Measurements from ENCODE around the gene AKAP13.
"Not testable (repeated sequence)": the region's sequence is repeated elsewhere in the genome, so short reads cannot be mapped to it uniquely, and the experiment has no call there.

The AKAP13 gene

GRCh38 chr15:85350395-85350794, 30.0 kb upstream of the AKAP13 start:
- no peak for DNase-seq

DNA sequence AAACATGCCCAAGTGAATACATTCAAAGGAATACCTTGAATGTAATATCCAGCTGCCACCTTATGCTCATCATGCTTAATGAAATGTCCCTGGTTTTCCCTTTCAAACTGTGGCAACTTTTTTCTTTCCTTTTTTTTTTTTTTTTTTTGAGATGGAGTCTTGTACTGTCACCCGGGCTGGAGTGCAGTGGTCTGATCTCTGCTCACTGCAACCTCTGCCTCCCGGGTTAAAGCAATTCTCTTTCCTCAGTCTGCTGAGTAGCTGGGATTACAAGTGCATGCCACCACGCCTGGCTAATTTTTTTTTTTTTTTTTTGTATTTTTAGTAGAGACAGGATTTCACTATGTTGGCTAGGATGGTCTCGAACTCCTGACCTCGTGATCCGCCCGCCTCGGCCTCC, 28.9 kb upstream of the AKAP13 start:
- not testable (repeated sequence) for DNase-seq

DNA sequence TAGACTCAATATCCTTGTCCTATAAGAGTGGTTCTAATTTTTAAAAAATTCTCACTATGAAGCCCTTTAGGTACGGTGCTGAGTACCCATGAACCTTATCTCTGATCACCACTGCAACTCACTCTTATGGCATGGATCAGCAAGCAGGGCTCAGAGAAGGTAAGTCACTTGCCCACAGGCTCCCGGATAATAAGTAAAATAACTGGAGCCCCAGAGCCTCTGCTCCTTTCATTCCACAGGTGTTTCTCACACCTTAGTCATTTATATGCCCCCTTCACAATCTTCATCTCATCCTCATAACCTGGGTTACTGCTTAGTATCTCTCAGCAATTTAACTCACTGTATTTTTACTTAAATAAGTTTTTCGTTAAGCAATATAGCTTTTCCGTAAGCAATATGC, 28.4 kb upstream of the AKAP13 start:
- DNase-seq = no peak

GRCh38 chr15:85353516-85353915, 26.9 kb upstream of the AKAP13 start:
- no peak for DNase-seq

- no peak for DNase-seq
These were observed 25.9 kb upstream of the AKAP13 start for GRCh38 chr15:85354461-85354860.

GRCh38 chr15:85354948-85355347, 25.5 kb upstream of the AKAP13 start:
- no peak for DNase-seq

DNA sequence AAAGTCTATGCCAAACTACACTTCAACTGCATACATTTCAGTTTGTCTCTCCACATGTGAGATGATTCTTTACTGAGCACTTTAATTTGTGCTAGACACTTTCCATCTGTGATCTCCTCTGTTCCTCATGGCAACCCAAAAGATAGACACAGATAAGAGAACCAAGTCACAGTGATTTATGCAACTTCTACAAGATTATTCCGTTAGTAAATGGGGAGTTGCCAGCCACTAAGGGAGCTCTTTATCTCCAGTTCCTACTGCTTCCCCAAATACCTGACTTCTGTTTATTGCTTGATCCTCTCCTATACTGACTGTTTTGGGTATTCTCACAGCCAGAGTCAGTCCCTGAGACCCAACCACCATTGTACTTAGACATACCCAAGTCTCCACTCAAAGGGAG, 24.1 kb upstream of the AKAP13 start:
- no peak for DNase-seq

- no peak for DNase-seq
These were observed 19.1 kb upstream of the AKAP13 start for GRCh38 chr15:85361323-85361722.

DNA sequence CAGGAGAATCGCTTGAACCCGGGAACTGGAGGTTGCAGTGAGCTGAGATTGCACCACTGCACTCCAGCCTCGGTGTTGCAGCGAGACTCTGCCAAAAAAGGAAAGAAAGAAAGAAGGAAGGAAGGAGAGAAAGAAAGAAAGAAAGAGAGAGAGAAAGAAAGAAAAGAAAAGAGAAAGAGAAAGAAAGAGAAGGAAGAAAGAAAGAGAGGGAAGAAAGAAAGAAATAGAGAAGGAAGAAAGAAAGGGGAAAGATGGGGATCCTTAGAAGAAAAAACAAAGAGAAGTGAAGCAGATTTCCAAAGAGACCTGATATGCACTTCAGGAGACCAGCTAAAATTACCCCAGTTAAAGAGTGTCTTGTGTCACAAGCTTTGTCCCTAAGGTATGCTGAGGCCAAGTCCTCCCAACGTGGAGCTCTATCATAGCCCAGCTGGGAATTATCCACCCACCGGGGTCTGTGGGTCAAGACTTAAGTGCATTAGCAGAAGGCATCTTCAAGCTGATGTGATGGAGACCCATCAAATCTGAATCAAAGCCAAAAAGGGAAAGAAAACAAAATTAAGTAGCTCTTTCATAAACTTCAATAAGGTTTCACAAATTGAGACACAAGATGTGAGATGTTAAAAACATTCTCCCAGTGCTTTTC, 17.8 kb upstream of the AKAP13 start:
- no peak for DNase-seq

GRCh38 chr15:85365980-85366379, 14.4 kb upstream of the AKAP13 start:
- no peak for DNase-seq

- DNase-seq = no peak
These were observed 12.7 kb upstream of the AKAP13 start for GRCh38 chr15:85367741-85368140.

GRCh38 chr15:85374831-85375230, 5.6 kb upstream of the AKAP13 start:
- no peak for DNase-seq

DNA sequence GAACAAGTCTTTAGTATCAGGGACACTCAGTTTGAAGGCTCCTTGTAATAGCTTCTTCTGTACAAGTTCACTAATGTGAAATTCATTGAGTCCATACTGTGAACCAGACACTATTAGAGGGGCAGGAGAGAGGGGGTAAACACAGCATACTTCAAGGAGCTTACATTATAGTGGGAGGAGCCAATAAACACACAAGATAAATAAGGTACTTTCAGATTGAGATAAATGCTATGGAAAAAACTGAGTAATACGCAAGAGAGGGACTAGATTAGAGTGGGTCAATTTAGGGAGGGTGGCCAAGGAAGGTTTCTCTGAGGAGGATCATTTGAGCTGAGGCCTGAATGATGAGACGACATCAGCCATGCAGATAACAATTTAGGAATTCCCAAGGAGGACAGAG, 3.1 kb upstream of the AKAP13 start:
- DNase-seq = no peak

GRCh38 chr15:85377986-85378385, 2.4 kb upstream of the AKAP13 start:
- no peak for DNase-seq

GRCh38 chr15:85379403-85380131, 836 bp upstream of the AKAP13 start:
- DNase-seq = no peak

DNA sequence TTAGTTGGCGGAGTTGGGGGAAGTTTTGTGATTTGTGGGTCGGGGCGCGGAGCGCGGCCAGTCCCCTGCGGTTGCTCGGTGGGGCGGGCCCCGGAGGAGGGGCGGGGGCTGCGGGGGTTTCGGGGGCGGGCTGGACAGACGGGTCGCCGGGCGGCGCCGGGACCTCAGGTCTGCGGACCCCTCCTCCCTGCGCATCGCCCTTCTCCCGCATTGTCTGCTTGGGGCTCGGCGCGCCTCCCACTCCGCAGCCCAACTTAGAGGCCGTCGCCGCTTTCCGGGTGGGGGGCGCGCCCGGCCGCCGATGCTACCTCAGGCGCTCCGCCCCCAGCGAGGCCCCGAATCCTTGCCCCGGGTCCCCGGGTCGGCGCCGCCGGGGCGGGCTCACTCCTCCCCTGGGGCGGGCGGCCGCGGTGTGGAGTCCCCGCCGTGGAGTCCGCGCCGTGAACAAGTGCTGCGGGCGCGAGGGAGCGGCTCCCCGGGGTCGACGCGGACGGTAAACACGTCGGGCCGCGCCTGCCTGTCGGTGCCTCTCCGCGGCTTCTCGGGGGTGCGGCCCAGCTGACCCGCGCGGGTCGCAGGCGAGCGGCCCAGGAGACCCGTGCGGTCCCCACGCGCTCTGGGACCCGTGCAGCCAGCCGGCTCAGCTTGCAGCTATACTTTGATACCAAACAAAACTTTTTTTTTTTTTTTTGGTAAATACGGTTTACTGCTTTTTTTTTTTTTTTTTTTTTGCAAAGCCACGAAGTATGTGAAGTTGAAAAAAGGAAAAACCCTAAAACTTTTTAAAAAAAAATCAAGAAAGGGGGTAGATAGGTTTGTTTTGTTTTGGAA, 624 bp downstream of the AKAP13 start:
- DNase-seq = no peak

- DNase-seq = no peak
These were observed 1.7 kb downstream of the AKAP13 start for GRCh38 chr15:85381850-85382751.

DNA sequence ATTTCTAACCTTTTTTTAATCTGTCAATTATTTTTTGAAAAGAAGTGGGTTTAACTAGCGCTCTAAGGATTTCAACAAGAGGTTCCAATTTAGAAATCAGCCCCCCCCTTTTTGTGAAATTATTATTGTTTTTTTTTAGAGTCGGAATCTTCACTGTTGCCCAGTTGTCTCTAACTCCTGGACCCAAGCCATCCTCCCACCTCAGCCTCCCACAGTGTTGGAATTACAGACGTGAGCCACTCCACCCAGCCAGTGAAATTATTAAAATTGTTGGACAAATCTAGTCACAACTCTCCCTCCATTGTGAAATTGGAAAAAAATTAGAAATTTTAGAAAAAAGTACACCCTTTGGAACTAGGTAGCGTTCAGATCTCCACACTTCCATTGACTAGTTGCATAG, 2.5 kb downstream of the AKAP13 start:
- no peak for DNase-seq

DNA sequence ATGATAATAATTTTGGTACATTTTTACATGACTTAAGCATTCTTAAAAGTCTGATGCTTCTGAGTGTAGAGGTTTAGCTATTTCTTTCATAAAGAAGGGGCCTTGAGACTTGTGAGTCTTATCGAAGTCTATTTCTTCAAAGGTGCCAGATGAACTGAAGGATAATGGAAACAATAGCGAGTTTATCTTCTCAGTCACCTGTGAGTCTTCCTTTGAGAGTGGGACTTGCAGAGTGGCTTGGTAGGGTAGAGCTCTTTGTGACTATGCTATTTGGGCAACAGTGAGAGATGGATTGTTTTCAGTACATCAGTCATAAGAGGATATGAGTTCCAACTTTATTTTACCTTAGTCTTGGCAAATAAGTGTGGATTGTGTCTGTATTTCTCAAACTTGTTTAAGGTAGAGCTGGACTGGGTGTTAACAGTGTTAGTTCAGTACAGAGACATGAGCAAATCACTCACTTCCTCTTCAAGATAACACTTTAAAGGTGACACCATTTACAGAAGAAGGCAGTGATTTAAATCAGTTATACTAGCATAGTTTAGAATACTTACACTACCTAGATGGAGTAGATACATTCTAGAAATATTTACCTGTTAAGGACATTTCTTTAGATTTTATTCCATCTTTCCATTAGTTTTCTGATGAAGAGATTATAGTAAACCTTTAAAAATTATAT, 3.2 kb downstream of the AKAP13 start:
- no peak for DNase-seq

DNA sequence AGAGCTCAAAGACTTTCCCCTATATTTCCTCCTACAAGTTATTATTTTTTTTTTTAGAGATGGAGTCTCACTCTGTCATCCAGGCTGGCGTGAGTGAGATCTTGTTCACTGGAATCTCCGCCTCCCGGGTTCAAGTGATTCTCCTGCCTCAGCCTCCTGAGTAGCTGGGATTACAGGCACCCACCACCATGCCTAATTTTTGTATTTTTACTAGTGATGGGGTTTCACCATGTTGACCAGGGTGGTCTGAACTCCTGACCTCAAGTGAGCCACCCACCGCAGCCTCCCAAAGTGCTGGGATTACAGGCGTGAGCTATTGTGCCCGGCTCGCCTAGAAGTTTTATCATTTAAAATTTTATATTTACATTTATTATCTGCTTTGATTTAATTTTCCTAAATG, 5.9 kb downstream of the AKAP13 start:
- no peak for DNase-seq

- no peak for DNase-seq
These were observed 8.3 kb downstream of the AKAP13 start for GRCh38 chr15:85388566-85389305.

DNA sequence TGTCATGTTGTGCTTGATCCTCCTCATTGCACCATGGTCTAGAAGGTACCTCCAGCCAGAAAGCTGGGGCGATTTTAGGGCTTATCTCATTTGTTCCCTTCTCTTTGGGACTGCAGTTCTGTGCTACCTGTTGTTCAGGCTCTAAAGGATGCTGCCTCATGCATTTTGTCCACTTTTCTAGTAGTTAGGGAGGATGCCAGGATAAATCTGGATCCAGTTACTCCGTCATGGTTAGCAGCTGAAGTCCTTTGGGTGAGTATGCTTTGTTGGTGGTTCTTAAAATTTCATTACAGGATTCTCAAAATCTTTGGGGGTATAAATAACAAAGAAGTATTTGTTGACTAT, 8.9 kb downstream of the AKAP13 start:
- no peak for DNase-seq

Data from SIG-M5 (cell line).